ENCODE data around the gene C3orf85. TPM values are rescaled to one million over a fixed set of nuclear protein-coding genes. Genes with fewer than 3 reads are reported as not detected.

C3orf85 gene
- total RNA-seq, 1 donor from 2014 or later, result not detected

DNA sequence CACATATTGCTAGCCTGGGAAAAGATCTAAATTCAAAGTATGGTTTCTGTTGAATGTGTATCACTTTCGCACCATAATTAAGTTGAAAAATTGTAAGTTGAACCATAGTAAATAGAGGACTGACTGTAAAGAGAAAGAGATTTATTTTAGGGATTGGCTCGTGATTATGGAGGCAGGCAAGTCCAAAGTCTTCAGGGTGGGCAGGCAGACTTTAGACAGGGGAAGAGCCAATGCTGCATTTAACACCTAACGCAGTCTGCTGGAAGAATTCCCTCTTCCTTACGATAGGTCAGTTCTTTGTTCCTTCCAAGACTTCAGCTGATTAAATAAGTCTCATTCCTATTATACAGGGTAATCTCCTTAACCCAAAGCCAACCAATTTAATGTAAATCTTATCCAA, 15.8 kb downstream of the C3orf85 start:
- DNase-seq, result no peak
- Histone ChIP-seq H3K27me3 (no peaks in the 10 kb centered on the region), H3K36me3 (no peaks in the 10 kb centered on the region), H3K9me3 (no peaks in the 10 kb centered on the region), H3K27ac (no peak overlapping the region), H3K4me3 (no peak overlapping the region), H3K4me1 (no peaks in the 10 kb centered on the region)
- no peak for ATAC-seq
- intact Hi-C loops (cut with DNase I), result no loop called here
- TF ChIP-seq, protein P1, sequence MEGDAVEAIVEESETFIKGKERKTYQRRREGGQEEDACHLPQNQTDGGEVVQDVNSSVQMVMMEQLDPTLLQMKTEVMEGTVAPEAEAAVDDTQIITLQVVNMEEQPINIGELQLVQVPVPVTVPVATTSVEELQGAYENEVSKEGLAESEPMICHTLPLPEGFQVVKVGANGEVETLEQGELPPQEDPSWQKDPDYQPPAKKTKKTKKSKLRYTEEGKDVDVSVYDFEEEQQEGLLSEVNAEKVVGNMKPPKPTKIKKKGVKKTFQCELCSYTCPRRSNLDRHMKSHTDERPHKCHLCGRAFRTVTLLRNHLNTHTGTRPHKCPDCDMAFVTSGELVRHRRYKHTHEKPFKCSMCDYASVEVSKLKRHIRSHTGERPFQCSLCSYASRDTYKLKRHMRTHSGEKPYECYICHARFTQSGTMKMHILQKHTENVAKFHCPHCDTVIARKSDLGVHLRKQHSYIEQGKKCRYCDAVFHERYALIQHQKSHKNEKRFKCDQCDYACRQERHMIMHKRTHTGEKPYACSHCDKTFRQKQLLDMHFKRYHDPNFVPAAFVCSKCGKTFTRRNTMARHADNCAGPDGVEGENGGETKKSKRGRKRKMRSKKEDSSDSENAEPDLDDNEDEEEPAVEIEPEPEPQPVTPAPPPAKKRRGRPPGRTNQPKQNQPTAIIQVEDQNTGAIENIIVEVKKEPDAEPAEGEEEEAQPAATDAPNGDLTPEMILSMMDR (IDR thresholded peaks at IDR 0.05), result no peak

DNA sequence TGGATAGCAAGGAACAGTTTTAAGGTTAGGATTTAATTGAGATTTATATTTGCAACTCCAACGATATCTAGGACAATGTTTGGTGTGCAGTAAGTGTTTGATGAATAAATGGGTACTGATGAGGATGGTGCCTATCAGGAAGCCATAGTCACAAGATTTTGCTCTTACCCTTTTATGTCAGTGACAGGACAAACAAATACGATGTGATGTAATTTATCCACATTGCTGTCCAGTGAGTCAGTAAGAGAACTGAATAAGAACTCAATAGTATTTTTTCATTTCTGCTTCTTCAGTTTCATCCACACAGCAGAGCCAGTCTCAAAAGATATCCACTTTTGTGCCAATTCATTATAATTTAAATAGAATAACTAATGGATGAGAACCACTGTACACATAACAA, 18.5 kb downstream of the C3orf85 start:
- intact Hi-C loops (cut with DNase I), result no loop called here
- H3K4me1 ChIP-seq, result no peaks in the 10 kb centered on the region
- ATAC-seq, result no peak
- H3K27me3 ChIP-seq, result no peaks in the 10 kb centered on the region
- TF ChIP-seq, protein P1 (IDR thresholded peaks at IDR 0.05), result no peak
- no peak overlapping the region for H3K27ac ChIP-seq
- no peaks in the 10 kb centered on the region for H3K9me3 ChIP-seq
- no peaks in the 10 kb centered on the region for H3K36me3 ChIP-seq
- DNase-seq, result no peak
- no peak overlapping the region for H3K4me3 ChIP-seq

- no peaks in the 10 kb centered on the region for H3K36me3 ChIP-seq
- TF ChIP-seq, protein P1 (IDR thresholded peaks at IDR 0.05), result no peak
- no peak overlapping the region for H3K4me3 ChIP-seq
- intact Hi-C loops (cut with DNase I), result no loop called here
- H3K4me1 ChIP-seq, result no peaks in the 10 kb centered on the region
- no peak overlapping the region for H3K27ac ChIP-seq
- ATAC-seq (no peak), DNase-seq (no peak)
- H3K27me3 ChIP-seq, result no peaks in the 10 kb centered on the region
- no peaks in the 10 kb centered on the region for H3K9me3 ChIP-seq
Observed at GRCh38 chr3:109155828-109156227, 19.3 kb downstream of the C3orf85 start.

GRCh38 chr3:109161487-109162123, 25.1 kb downstream of the C3orf85 start:
- no peak for ATAC-seq
- Histone ChIP-seq H3K4me1 (no peaks in the 10 kb centered on the region), H3K27ac (no peak overlapping the region), H3K36me3 (no peaks in the 10 kb centered on the region), H3K4me3 (no peak overlapping the region), H3K9me3 (no peaks in the 10 kb centered on the region), H3K27me3 (no peaks in the 10 kb centered on the region)
- no peak for DNase-seq
- TF ChIP-seq, protein P1 (IDR thresholded peaks at IDR 0.05), result no peak
- intact Hi-C loops (cut with DNase I), result no loop called here

- Histone ChIP-seq H3K36me3 (no peaks in the 10 kb centered on the region), H3K4me3 (no peak overlapping the region), H3K27ac (no peak overlapping the region), H3K4me1 (no peaks in the 10 kb centered on the region), H3K27me3 (no peaks in the 10 kb centered on the region), H3K9me3 (no peaks in the 10 kb centered on the region)
- intact Hi-C loops (cut with DNase I), result no loop called here
- ATAC-seq, result no peak
- TF ChIP-seq, protein P1 (IDR thresholded peaks at IDR 0.05), result no peak
- no peak for DNase-seq
Observed at GRCh38 chr3:109165905-109166304, 29.4 kb downstream of the C3orf85 start.

GRCh38 chr3:109171479-109171878, 35.0 kb downstream of the C3orf85 start:
- H3K36me3 ChIP-seq, result no peaks in the 10 kb centered on the region
- H3K4me1 ChIP-seq, result no peaks in the 10 kb centered on the region
- H3K27me3 ChIP-seq, result no peaks in the 10 kb centered on the region
- DNase-seq (no peak), ATAC-seq (no peak)
- intact Hi-C loops (cut with DNase I), result no loop called here
- no peak overlapping the region for H3K27ac ChIP-seq
- no peaks in the 10 kb centered on the region for H3K9me3 ChIP-seq
- TF ChIP-seq, protein P1 (IDR thresholded peaks at IDR 0.05), result no peak
- H3K4me3 ChIP-seq, result no peak overlapping the region
